Sigmoid colon (tissue), 4 donors: Measurements from ENCODE around the gene SNTG2.

Source experiments
- EP300 ChIP-seq, 4 donors: sonication (generic); formaldehyde crosslinking; IDR thresholded peaks; one replicate each; pipeline ENCODE4 v1.6.1; 2017; ENCODE audit warnings: antibody characterized with exemption in 4 of 4
- POLR2A ChIP-seq, 2 donors: fragments of 450-650 bp; IDR thresholded peaks; one replicate each; pipeline ENCODE4 v1.6.1; 2016; ENCODE audit warnings: antibody characterized with exemption in 2 of 2, mild to moderate bottlenecking in 2 of 2, moderate library complexity in 2 of 2
- TF ChIP-seq, protein P1 (sequence below), 4 experiments: fragments of 450-650 bp in 3 of 4; fragments of 200-600 bp in 1 of 4; IDR thresholded peaks; one replicate each; pipeline ENCODE4 v1.5.1; 2016 to 2019; ENCODE audit warnings: antibody characterized with exemption in 4 of 4, mild to moderate bottlenecking in 3 of 4, moderate library complexity in 2 of 4

DNA sequence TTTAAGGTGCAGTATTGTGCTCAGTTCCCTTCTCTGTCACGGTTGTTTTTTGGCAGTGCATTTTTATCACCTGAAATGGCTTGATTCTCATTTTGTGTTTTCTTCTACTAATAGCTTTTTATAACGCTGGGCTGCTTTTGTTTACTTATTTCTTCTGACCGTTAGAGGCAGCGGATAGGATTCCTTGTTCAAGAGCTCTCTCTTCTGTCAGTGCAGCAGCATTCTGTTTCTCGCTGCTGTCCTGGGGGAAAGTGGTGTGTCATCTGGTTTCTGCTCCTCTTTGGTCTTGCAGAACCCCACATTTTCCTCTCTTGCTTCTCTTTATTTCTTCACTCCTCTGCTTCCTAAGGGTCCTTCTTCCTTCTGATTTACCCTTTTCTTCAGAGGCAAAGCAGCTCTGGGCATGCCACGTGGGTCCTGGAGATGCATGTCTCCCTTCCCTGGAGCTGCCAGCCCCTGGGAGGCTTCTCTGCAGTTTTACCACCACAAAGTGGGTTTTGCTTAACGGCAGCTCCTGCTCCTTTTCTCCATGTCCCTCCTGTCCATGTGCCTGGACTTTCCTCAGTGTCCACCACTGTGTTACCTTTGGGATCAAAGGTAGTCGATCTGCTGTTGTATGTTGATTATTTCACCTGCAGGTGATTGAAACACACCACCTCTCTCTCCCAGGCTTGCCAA, 47.3 kb upstream of the SNTG2 start:
- TF ChIP-seq, protein P1, sequence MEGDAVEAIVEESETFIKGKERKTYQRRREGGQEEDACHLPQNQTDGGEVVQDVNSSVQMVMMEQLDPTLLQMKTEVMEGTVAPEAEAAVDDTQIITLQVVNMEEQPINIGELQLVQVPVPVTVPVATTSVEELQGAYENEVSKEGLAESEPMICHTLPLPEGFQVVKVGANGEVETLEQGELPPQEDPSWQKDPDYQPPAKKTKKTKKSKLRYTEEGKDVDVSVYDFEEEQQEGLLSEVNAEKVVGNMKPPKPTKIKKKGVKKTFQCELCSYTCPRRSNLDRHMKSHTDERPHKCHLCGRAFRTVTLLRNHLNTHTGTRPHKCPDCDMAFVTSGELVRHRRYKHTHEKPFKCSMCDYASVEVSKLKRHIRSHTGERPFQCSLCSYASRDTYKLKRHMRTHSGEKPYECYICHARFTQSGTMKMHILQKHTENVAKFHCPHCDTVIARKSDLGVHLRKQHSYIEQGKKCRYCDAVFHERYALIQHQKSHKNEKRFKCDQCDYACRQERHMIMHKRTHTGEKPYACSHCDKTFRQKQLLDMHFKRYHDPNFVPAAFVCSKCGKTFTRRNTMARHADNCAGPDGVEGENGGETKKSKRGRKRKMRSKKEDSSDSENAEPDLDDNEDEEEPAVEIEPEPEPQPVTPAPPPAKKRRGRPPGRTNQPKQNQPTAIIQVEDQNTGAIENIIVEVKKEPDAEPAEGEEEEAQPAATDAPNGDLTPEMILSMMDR (IDR thresholded peaks at IDR 0.05), result no peak
- TF ChIP-seq POLR2A (IDR thresholded peaks at IDR 0.05) (no peak), EP300 (IDR thresholded peaks at IDR 0.05) (no peak)
